Measurements from ENCODE around the gene PSEN2. TPM values are rescaled to one million over a fixed set of nuclear protein-coding genes. Genes with fewer than 3 reads are reported as not detected.
"Not testable (repeated sequence)": the region's sequence is repeated elsewhere in the genome, so short reads cannot be mapped to it uniquely, and the experiment has no call there.

The PSEN2 gene
- total RNA-seq, 2 donors from 2014 or later: 22.6 to 23.3 TPM

DNA sequence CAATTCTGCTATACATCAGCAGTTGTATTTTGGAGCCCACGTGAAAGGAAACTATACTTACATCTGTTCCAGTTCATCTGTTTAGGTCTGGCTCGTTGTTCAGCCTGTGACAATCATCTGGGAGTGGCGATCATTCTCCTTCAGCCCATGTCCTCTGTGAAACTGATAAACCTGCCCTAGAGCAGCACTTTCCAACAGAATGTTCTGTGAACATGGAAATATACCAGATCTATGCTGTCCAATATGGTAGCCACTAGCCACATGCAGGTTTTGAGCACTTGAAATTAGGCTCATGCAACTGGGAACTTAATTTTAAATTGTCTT, 45.2 kb downstream of the PSEN2 start:
- no peak for DNase-seq (ENCODE audit: low spot score)
- Histone ChIP-seq H3K36me3 (no peaks in the 10 kb centered on the region), H3K4me1 (peaks cover 0 to 10% of the 10 kb centered on the region in 2 donors), H3K4me3 (no peak overlapping the region), H3K27me3 (no peaks in the 10 kb centered on the region), H3K27ac (peak overlapping the region; percentile 12 to 31), H3K9me3 (no peaks in the 10 kb centered on the region)
- TF ChIP-seq, protein P1, sequence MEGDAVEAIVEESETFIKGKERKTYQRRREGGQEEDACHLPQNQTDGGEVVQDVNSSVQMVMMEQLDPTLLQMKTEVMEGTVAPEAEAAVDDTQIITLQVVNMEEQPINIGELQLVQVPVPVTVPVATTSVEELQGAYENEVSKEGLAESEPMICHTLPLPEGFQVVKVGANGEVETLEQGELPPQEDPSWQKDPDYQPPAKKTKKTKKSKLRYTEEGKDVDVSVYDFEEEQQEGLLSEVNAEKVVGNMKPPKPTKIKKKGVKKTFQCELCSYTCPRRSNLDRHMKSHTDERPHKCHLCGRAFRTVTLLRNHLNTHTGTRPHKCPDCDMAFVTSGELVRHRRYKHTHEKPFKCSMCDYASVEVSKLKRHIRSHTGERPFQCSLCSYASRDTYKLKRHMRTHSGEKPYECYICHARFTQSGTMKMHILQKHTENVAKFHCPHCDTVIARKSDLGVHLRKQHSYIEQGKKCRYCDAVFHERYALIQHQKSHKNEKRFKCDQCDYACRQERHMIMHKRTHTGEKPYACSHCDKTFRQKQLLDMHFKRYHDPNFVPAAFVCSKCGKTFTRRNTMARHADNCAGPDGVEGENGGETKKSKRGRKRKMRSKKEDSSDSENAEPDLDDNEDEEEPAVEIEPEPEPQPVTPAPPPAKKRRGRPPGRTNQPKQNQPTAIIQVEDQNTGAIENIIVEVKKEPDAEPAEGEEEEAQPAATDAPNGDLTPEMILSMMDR (IDR thresholded peaks at IDR 0.05): no peak

DNA sequence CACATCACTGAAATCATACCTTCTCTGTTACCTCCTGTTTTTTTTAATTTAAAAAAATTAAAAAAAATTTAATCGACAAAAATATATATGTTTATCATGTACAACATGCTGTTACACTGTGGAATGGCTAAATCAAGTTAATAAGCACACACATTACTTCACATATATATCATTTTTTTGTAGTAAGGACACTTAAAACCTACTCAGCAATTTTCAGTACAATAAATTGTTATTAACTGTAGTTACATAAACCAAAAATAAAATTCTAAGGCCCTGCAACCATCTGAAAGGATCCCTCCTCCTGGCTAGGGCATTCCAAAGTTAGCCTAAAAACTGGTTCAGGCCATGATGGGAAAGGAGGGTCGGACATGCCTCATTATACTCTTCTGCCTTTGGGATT, 46.1 kb downstream of the PSEN2 start:
- TF ChIP-seq, protein P1 (IDR thresholded peaks at IDR 0.05): no peak
- Histone ChIP-seq H3K36me3 (no peaks in the 10 kb centered on the region), H3K9me3 (no peaks in the 10 kb centered on the region), H3K27ac (no peak overlapping the region), H3K4me1 (peaks cover 0 to 10% of the 10 kb centered on the region in 2 donors), H3K4me3 (no peak overlapping the region), H3K27me3 (no peaks in the 10 kb centered on the region)
- no peak for DNase-seq (ENCODE audit: low spot score)

DNA sequence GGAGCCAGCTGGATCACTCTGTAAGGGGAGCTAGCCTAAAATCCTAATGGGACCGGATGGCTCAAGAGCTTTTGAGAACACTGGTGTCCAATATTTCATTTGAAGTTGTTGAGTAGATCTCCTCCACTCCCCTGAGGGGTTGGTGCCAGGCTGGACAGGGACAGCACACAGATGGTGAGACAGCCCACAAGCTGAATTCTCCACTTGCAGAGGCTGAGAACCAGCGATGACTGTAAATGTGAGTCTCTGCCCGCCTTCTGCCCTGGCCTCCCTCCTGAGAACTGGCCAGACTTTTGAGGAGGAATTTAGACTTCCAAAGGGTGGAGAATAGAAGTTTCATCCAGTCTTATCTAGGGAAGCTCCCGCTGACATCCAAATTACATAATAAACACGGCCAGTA, 49.2 kb downstream of the PSEN2 start:
- Histone ChIP-seq H3K4me1 (peaks cover 0 to 10% of the 10 kb centered on the region in 2 donors), H3K36me3 (no peaks in the 10 kb centered on the region), H3K27ac (peak overlapping the region; percentile 85 to 96), H3K27me3 (no peaks in the 10 kb centered on the region), H3K9me3 (no peaks in the 10 kb centered on the region), H3K4me3 (no peak overlapping the region)
- TF ChIP-seq, protein P1 (IDR thresholded peaks at IDR 0.05): no peak
- no peak for DNase-seq (ENCODE audit: low spot score)

DNA sequence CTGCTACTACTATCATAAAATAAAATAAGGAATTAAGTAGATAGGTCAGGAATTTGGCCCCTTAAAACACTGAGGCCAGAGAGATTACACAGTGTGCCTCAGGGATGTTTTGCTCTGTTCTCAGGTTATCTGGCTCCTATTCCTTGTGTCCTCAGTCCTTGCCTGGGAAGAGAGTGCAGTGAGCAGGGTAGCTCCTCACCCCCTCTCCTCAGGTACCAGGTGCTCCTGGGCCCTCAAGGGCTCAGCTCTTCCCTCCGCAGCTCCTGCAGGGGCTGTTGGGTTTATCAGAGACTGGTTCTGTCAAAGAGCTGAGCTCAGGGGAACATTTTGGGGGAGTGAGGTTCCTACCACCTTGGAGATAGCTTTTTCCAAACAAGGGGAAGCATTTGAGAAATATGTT, 49.6 kb downstream of the PSEN2 start:
- Histone ChIP-seq H3K27me3 (no peaks in the 10 kb centered on the region), H3K4me3 (no peak overlapping the region), H3K9me3 (no peaks in the 10 kb centered on the region), H3K4me1 (peaks cover 0 to 10% of the 10 kb centered on the region in 2 donors), H3K27ac (peak overlapping the region; percentile 85 to 96), H3K36me3 (no peaks in the 10 kb centered on the region)
- DNase-seq (ENCODE audit: low spot score): no peak
- TF ChIP-seq, protein P1 (IDR thresholded peaks at IDR 0.05): no peak

DNA sequence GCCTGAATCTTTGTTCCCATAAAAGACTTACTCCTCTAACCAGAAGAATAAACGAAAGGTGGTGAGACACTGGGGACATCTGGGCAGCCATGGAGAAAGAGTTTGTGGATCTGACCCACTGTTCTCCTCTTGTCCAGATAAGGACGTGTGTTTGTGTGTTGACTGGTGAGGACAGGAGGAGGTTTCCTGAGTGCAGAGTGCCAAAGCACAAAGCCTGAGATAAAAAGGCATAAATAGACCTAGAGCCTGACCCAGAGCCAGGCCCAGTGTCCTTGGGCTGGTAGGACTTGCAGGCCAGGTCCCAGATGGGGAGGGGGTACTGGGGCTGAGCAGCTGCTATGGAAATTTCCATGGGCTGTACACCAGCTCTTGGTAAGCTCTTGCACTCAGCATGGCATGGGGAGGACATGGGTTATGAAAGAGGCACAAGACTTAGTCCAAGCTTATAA, 50.1 kb downstream of the PSEN2 start:
- Histone ChIP-seq H3K27ac (peak overlapping the region; percentile 85 to 96), H3K9me3 (no peaks in the 10 kb centered on the region), H3K4me3 (no peak overlapping the region), H3K36me3 (no peaks in the 10 kb centered on the region), H3K4me1 (peaks cover 0 to 10% of the 10 kb centered on the region in 2 donors), H3K27me3 (no peaks in the 10 kb centered on the region)
- TF ChIP-seq, protein P1 (IDR thresholded peaks at IDR 0.05): no peak
- DNase-seq (ENCODE audit: low spot score): peak; percentile 77

DNA sequence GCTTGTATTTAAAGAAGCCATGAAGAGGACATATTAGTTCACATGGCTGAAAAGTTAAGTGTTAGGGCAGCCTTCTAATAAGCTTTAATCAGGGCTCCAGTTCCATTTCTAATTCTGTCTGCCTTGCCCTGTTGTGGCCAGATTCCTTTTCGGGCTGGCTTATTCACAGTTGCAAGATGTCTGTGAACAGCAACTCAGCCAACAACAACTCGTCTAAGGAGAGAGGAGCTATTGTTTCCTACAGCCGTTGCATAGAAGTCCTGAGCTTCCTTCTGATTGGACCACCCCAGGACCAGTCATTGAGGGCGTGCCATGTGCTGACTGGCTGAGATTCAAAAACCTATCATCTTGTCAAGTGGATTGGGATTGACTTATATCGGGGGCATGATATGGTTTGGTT, 51.1 kb downstream of the PSEN2 start:
- Histone ChIP-seq H3K36me3 (no peaks in the 10 kb centered on the region), H3K27me3 (no peaks in the 10 kb centered on the region), H3K4me1 (peaks cover 0 to 10% of the 10 kb centered on the region in 2 donors), H3K27ac (peak overlapping the region; percentile 85 to 96), H3K4me3 (no peak overlapping the region), H3K9me3 (no peaks in the 10 kb centered on the region)
- TF ChIP-seq, protein P1 (IDR thresholded peaks at IDR 0.05): no peak
- DNase-seq (ENCODE audit: low spot score): no peak

DNA sequence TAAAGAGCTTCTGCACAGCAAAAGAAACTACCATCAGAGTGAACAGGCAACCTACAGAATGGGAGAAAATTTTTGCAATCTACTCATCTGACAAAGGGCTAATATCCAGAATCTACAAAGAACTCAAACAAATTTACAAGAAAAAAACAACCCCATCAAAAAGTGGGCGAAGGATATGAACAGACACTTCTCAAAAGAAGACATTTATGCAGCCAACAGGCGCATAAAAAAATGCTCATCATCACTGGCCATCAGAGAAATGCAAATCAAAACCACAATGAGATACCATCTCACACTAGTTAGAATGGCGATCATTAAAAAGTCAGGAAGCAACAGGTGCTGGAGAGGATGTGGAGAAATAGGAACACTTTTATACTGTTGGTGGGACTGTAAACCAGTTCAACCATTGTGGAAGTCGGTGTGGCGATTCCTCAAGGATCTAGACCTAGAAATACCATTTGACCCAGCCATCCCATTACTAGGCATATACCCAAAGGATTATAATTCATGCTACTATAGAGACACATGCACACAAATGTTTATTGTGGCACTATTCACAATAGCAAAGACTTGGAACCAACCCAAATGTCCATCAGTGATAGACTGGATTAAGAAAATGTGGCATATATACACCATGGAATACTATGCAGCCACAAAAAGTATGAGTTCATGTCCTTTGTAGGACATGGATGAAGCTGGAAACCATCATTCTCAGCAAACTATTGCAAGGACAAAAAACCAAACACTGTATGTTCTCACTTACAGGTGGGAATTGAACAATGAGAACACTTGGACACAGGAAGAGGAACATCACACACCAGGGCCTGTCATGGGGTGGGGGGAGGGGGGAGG, 59.1 kb downstream of the PSEN2 start:
- not testable (repeated sequence) for H3K27me3 ChIP-seq; DNase-seq (ENCODE audit: low spot score); H3K4me3 ChIP-seq; H3K36me3 ChIP-seq; H3K27ac ChIP-seq; H3K9me3 ChIP-seq; H3K4me1 ChIP-seq
